Bronchial epithelial cell (primary cell): Measurements from ENCODE around the gene LRRC59. TPM values are rescaled to one million over a fixed set of nuclear protein-coding genes. Genes with fewer than 3 reads are reported as not detected.

Experiments used
- DNase-seq: peaks from one replicate; pipeline ENCODE4 v3.0.0-alpha.2; 2010; ENCODE audit warnings: low read depth
- FAIRE-seq: peaks from 2 replicates; lab custom pipeline; 2011; peaks lifted over from hg19 to GRCh38; lab: Jason Lieb, UNC
- H3K27me3 ChIP-seq: 2 replicates; pipeline ENCODE4 v1.5.1; 2011; ENCODE audit warnings: low read length; ENCODE audit not compliant: control insufficient read depth, insufficient read depth
- H3K36me3 ChIP-seq: 2 replicates; pipeline ENCODE4 v1.5.1; 2011; ENCODE audit warnings: low read length; ENCODE audit not compliant: control insufficient read depth, insufficient read depth
- H3K4me3 ChIP-seq: 2 replicates; pipeline ENCODE4 v1.5.1; 2011; ENCODE audit warnings: mild to moderate bottlenecking, low read depth, low read length, control low read depth
- CTCF ChIP-seq: IDR thresholded peaks from 2 replicates; pipeline ENCODE4 v1.5.1; 2011; ENCODE audit warnings: mild to moderate bottlenecking, moderate library complexity, low read length, control low read depth, inconsistent platforms; ENCODE audit not compliant: insufficient read depth, severe bottlenecking
- total RNA-seq: library from RNA; depleted of rRNA; stranded (reverse); fragments of >200 nt; gene quantifications from 2 replicates; pipeline ENCODE4 v1.2.1, GENCODE V29; 2014

LRRC59 gene
- total RNA-seq, 1 donor from 2014 or later, result 235 TPM

GRCh38 chr17:50354198-50354597 is 43.1 kb downstream of the LRRC59 start:
- Histone ChIP-seq H3K4me3 (no peak overlapping the region), H3K27me3 (no peaks in the 10 kb centered on the region), H3K36me3 (peaks cover 42% of the 10 kb centered on the region)
- no peak for TF ChIP-seq CTCF
- no peak for FAIRE-seq
- DNase-seq, result no peak

- H3K36me3 ChIP-seq, result peaks cover 42% of the 10 kb centered on the region
- TF ChIP-seq CTCF, result no peak
- no peak overlapping the region for H3K4me3 ChIP-seq
- FAIRE-seq (no peak), DNase-seq (no peak)
- H3K27me3 ChIP-seq, result no peaks in the 10 kb centered on the region
These were observed 43.6 kb downstream of the LRRC59 start for GRCh38 chr17:50353600-50354195.

GRCh38 chr17:50352693-50353599 is 44.4 kb downstream of the LRRC59 start:
- no peak for TF ChIP-seq CTCF
- H3K27me3 ChIP-seq, result no peaks in the 10 kb centered on the region
- DNase-seq (no peak), FAIRE-seq (no peak)
- H3K4me3 ChIP-seq, result no peak overlapping the region
- H3K36me3 ChIP-seq, result peaks cover 37% of the 10 kb centered on the region

- H3K36me3 ChIP-seq, result peaks cover 35% of the 10 kb centered on the region
- no peak for FAIRE-seq
These were observed 45.1 kb downstream of the LRRC59 start for GRCh38 chr17:50352072-50352692.

GRCh38 chr17:50350733-50351132 is 46.6 kb downstream of the LRRC59 start:
- Histone ChIP-seq H3K36me3 (peaks cover 23% of the 10 kb centered on the region), H3K4me3 (no peak overlapping the region), H3K27me3 (no peaks in the 10 kb centered on the region)
- FAIRE-seq (no peak), DNase-seq (no peak)
- no peak for TF ChIP-seq CTCF

More at GRCh38 chr17:50352072-50352692, 45.1 kb downstream of the LRRC59 start:
- no peak for DNase-seq
- TF ChIP-seq CTCF, result no peak
- Histone ChIP-seq H3K4me3 (no peak overlapping the region), H3K27me3 (no peaks in the 10 kb centered on the region)
